ENCODE data around the gene ARHGEF25. TPM values are rescaled to one million over a fixed set of nuclear protein-coding genes. Genes with fewer than 3 reads are reported as not detected.

Gene ARHGEF25
- total RNA-seq, 4 donors from 2014 or later = 1.9 to 3.3 (median 2.4) TPM

GRCh38 chr12:57620245-57620935 is 9.2 kb downstream of the ARHGEF25 start:
- in situ Hi-C loops (cut with MboI; ENCODE audit: low sequenced_read_pairs in 4 of 4) = loop anchor here in 2 of 4 donors (5.0 to 10.0 kb wide), 2 partner anchors 33 to 46 kb away; no protein-coding TSS in a partner anchor
- peak overlapping the region in 2 of 4 donors; percentile 50 to 61 for H3K4me3 ChIP-seq
- TF ChIP-seq POLR2A (IDR thresholded peaks at IDR 0.05) (no peak), CTCF (IDR thresholded peaks at IDR 0.05 in 4 of 5, conservative IDR thresholded peaks at IDR 0.05 in 1 of 5) (no peak)
- intact Hi-C loops (cut with DNase I; ENCODE audit: low total_unique reads) = loop anchor here (5.0 kb wide), 1 partner anchor 163 kb away; the partner anchor contains the start of genes GLI1 and INHBE
- no peak overlapping the region for H3K27ac ChIP-seq
- H3K4me1 ChIP-seq = peaks cover 8 to 14% of the 10 kb centered on the region in 2 donors
- H3K36me3 ChIP-seq = no peaks in the 10 kb centered on the region
- ATAC-seq (no peak), DNase-seq (no peak)
- H3K9me3 ChIP-seq = no peaks in the 10 kb centered on the region
- H3K27me3 ChIP-seq = peaks cover 61 to 70% (median 62%) of the 10 kb centered on the region in 3 donors

GRCh38 chr12:57620936-57621496 is 9.8 kb downstream of the ARHGEF25 start:
- Histone ChIP-seq H3K4me3 (peak overlapping the region; percentile 37 to 85 (median 56)), H3K9me3 (no peaks in the 10 kb centered on the region), H3K27me3 (peaks cover 56 to 71% (median 62%) of the 10 kb centered on the region in 3 donors), H3K36me3 (no peaks in the 10 kb centered on the region), H3K27ac (no peak overlapping the region), H3K4me1 (peaks cover 8 to 14% of the 10 kb centered on the region in 2 donors)
- intact Hi-C loops (cut with DNase I; ENCODE audit: low total_unique reads) (loop anchor here (1.0 to 5.0 kb wide), 2 partner anchors 38 to 164 kb away; partner anchors contain the start of genes GLI1 and INHBE), in situ Hi-C loops (cut with MboI; ENCODE audit: low sequenced_read_pairs in 4 of 4) (loop anchor here in 2 of 4 donors (5.0 to 10.0 kb wide), 2 partner anchors 34 to 46 kb away; no protein-coding TSS in a partner anchor)
- TF ChIP-seq CTCF (IDR thresholded peaks at IDR 0.05 in 4 of 5, conservative IDR thresholded peaks at IDR 0.05 in 1 of 5) (no peak), POLR2A (IDR thresholded peaks at IDR 0.05) (no peak)
- ATAC-seq = peak; percentile 14 to 25
- no peak for DNase-seq

GRCh38 chr12:57621497-57622292 is 10.5 kb downstream of the ARHGEF25 start:
- intact Hi-C loops (cut with DNase I; ENCODE audit: low total_unique reads) = loop anchor here (1.0 to 5.0 kb wide), 2 partner anchors 38 to 164 kb away; partner anchors contain the start of genes GLI1 and INHBE
- in situ Hi-C loops (cut with MboI; ENCODE audit: low sequenced_read_pairs in 4 of 4) = loop anchor here in 2 of 4 donors (5.0 to 10.0 kb wide), 2 partner anchors 34 to 47 kb away; no protein-coding TSS in a partner anchor
- H3K4me3 ChIP-seq = peak overlapping the region; percentile 37 to 85 (median 56)
- TF ChIP-seq POLR2A (IDR thresholded peaks at IDR 0.05) = no peak
- peak; percentile 74 to 94 (median 87) for TF ChIP-seq CTCF (IDR thresholded peaks at IDR 0.05 in 4 of 5, conservative IDR thresholded peaks at IDR 0.05 in 1 of 5)
- ATAC-seq = peak; percentile 60 to 75
- peaks cover 8 to 14% of the 10 kb centered on the region in 2 donors for H3K4me1 ChIP-seq
- no peaks in the 10 kb centered on the region for H3K36me3 ChIP-seq
- no peaks in the 10 kb centered on the region for H3K9me3 ChIP-seq
- H3K27me3 ChIP-seq = peaks cover 53 to 69% (median 61%) of the 10 kb centered on the region in 3 donors
- H3K27ac ChIP-seq = no peak overlapping the region
- no peak for DNase-seq
